Endothelial cell of umbilical vein (primary cell): Measurements from ENCODE around the gene CKLF. TPM values are rescaled to one million over a fixed set of nuclear protein-coding genes. Genes with fewer than 3 reads are reported as not detected.
A peak's percentile ranks its signal among the peaks of the same experiment; 100 is the strongest.

ENCODE experiments used
- BruUV-seq: library from RNA; stranded (reverse); fragments of 400-500 nt; replicated peaks from 2 replicates; lab custom pipeline; 2021; lab: Mats Ljungman, UMichigan
- CTCF ChIA-PET: fragments of 300-600, 350-600 bp; sonication (Branson Sonifier 250); formaldehyde crosslinking; loops from one replicate; lab custom pipeline; 2021; ENCODE audit warnings: antibody characterized with exemption, inconsistent platforms; lab: Charles Lee
- POLR2A ChIA-PET: fragments of 300-600, 350-600 bp; sonication (Branson Sonifier 250); formaldehyde crosslinking; loops from one replicate; lab custom pipeline; 2021; ENCODE audit warnings: antibody characterized with exemption, inconsistent platforms; lab: Charles Lee
- DNase-seq: peaks from one replicate; pipeline ENCODE4 v3.0.0-alpha.2; 2011; ENCODE audit warnings: low read depth, low spot score
- FAIRE-seq: peaks from 2 replicates; lab custom pipeline; 2011; peaks lifted over from hg19 to GRCh38; lab: Jason Lieb, UNC
- H2AFZ ChIP-seq: 2 replicates; pipeline ENCODE4 v1.6.0; 2012; ENCODE audit warnings: low read depth, low read length, control low read depth, inconsistent platforms
- H3K27ac ChIP-seq: 2 replicates; pipeline ENCODE4 v1.5.1; 2011; ENCODE audit warnings: low read depth, mild to moderate bottlenecking, control low read depth, low read length, moderate library complexity; ENCODE audit not compliant: insufficient read depth
- H3K27me3 ChIP-seq, 2 experiments: 2 replicates each; pipeline versions ENCODE4 v1.6.0 to v1.6.1; 2011; ENCODE audit warnings: low read length in 2 of 2, mixed read lengths in 1 of 2; ENCODE audit not compliant: control insufficient read depth in 2 of 2, insufficient read depth in 2 of 2
- H3K36me3 ChIP-seq, 2 experiments: 2 replicates in 1 of 2; 3 replicates in 1 of 2; pipeline ENCODE4 v1.5.1; 2011; ENCODE audit warnings: low read length in 2 of 2, mild to moderate bottlenecking in 1 of 2, moderate library complexity in 1 of 2; ENCODE audit not compliant: control insufficient read depth in 2 of 2, insufficient read depth in 2 of 2; ENCODE audit errors: extremely low read depth in 1 of 2
- H3K4me1 ChIP-seq: 3 replicates; pipeline ENCODE4 v1.5.1; 2011; ENCODE audit warnings: mild to moderate bottlenecking, low read length; ENCODE audit not compliant: control insufficient read depth, insufficient read depth; ENCODE audit errors: extremely low read depth
- H3K4me2 ChIP-seq: 2 replicates; pipeline ENCODE4 v1.6.1; 2011; ENCODE audit warnings: low read length, control low read depth, mixed read lengths; ENCODE audit not compliant: insufficient read depth
- H3K4me3 ChIP-seq, 3 experiments: fragments of 200-600 bp in 1 of 3; sonication (generic), shearing (Covaris generic) in 1 of 3; replicated peaks in 1 of 3; 2 replicates each; pipeline ENCODE4 v1.5.1; 2011 to 2016; ENCODE audit warnings: control low read depth in 3 of 3, low read length in 3 of 3, mild to moderate bottlenecking in 2 of 3, inconsistent platforms in 1 of 3, low read depth in 1 of 3, moderate library complexity in 1 of 3; ENCODE audit not compliant: insufficient read depth in 1 of 3
- H3K79me2 ChIP-seq: 2 replicates; pipeline ENCODE4 v1.6.0; 2012; ENCODE audit warnings: low read length, inconsistent platforms; ENCODE audit not compliant: control insufficient read depth, insufficient read depth
- H3K9ac ChIP-seq: replicated peaks from 2 replicates; pipeline ENCODE3; 2011; ENCODE audit warnings: low read length, control low read depth; ENCODE audit not compliant: insufficient read depth; ENCODE audit errors: extremely low read depth
- H3K9me1 ChIP-seq: replicated peaks from 3 replicates; pipeline ENCODE4 v1.6.0; 2011; ENCODE audit warnings: mild to moderate bottlenecking, low read length; ENCODE audit not compliant: control insufficient read depth, insufficient read depth; ENCODE audit errors: extremely low read depth
- H3K9me3 ChIP-seq: replicated peaks from 2 replicates; pipeline ENCODE4 v1.5.1; 2012; ENCODE audit warnings: low read length, inconsistent platforms; ENCODE audit not compliant: control insufficient read depth, insufficient read depth
- H4K20me1 ChIP-seq: replicated peaks from 2 replicates; pipeline ENCODE3; 2011; ENCODE audit warnings: mild to moderate bottlenecking, low read length; ENCODE audit not compliant: control insufficient read depth, insufficient read depth; ENCODE audit errors: extremely low read depth
- EZH2 ChIP-seq: IDR thresholded peaks from 2 replicates; pipeline ENCODE4 v1.6.1; 2012; ENCODE audit warnings: borderline replicate concordance, low read depth, mild to moderate bottlenecking, moderate library complexity, low read length, inconsistent platforms; ENCODE audit not compliant: severe bottlenecking
- FOS ChIP-seq: IDR thresholded peaks from 2 replicates; pipeline ENCODE4 v1.6.1; 2011; ENCODE audit warnings: mild to moderate bottlenecking, low read length, moderate library complexity, borderline replicate concordance; ENCODE audit not compliant: insufficient read depth
- JUN ChIP-seq: IDR thresholded peaks from 2 replicates; pipeline ENCODE4 v1.6.1; 2011; ENCODE audit warnings: borderline replicate concordance, low read depth; ENCODE audit not compliant: insufficient read length, insufficient read depth
- MYC ChIP-seq: IDR thresholded peaks from one replicate; pipeline ENCODE4 v1.6.1; 2011; ENCODE audit warnings: mild to moderate bottlenecking, low read depth, low read length
- POLR2A ChIP-seq: IDR thresholded peaks from 2 replicates; pipeline ENCODE4 v1.6.1; 2012; ENCODE audit warnings: low read depth, mild to moderate bottlenecking, control low read depth, low read length
- dilution Hi-C: fragments of 300-500 bp; cut with MboI; formaldehyde crosslinking; loops from one replicate; pipeline ENCODE4 v1.15.0; 2019; ENCODE audit warnings: low sequenced_read_pairs; ENCODE audit not compliant: extremely low pct_ligation_motif_present
- intact Hi-C: fragments of 100-400 bp; cut with micrococcal nuclease; formaldehyde crosslinking; loops from one replicate; pipeline ENCODE4 v1.10.0; 2022
- polyA plus RNA-seq, 4 experiments: library from polyadenylated mRNA; depleted of rRNA in 3 of 4; stranded (reverse) in 3 of 4; unstranded in 1 of 4; fragments of >200 nt; gene quantifications; 2 replicates each; pipeline versions ENCODE4 v1.2.1 to v1.2.3, GENCODE V29; 2011 to 2012; ENCODE audit warnings: missing spikeins in 1 of 4
- total RNA-seq: library from RNA; stranded (reverse); gene quantifications from 2 replicates; pipeline ENCODE4 v1.2.3, GENCODE V29; 2021
- TF ChIP-seq, protein P1 (sequence below), 2 donors: IDR thresholded peaks; 1 replicate in 1 of 2; 2 replicates in 1 of 2; pipeline ENCODE4 v1.5.1; 2011; ENCODE audit warnings: low read length in 2 of 2, mild to moderate bottlenecking in 2 of 2, moderate library complexity in 2 of 2, control low read depth in 1 of 2, inconsistent platforms in 1 of 2, low read depth in 1 of 2; ENCODE audit not compliant: insufficient read depth in 1 of 2; ENCODE audit errors: extremely low read depth in 1 of 2

The CKLF gene
- total and polyA plus RNA-seq, 2 donors (not counting 3 experiments of a cell fraction or from before 2014, with no cell fraction given): 80.0 to 209 TPM

DNA sequence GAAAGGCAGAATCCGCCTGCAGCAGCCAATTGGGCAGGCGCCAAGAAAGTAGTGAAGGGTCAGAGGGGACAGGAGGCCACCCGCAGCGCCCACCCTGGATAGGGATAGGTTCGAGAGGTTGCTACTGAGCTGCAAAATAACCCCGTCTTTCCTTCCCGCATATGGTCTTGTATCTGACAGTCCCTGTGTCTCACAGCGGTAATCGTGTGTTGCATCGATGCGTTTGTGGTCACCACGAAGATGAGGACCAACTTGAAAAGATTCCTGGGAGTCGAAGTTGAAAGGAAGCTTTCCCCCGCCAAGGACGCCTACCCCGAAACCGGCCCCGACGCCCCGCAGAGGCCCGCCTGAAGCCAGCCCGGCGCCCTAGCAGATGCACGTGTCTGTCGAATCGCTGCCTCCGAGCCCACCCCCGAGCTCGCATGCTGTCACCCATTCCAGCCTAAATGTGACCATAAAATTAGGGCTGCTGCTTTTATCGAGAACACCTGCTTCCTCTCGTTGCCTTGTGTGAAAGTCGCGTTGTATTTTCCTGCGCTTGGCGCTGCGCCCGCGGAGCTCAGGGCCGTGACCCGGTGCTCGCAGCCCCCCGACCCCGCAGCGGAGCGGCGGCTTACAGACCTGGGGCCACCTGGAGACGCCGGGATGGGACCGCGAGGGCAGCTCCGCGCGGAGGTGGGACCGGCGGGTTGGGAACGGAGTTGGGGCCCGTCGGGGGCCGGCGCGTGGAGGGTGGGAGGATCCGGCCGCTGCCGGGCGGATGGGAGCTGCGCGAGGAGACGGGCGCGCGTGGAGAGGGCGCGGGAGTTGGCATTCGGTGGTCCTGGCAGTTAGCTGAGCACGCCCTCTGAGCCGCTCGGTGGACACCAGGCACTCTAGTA, 26.5 kb downstream of the CKLF start, which contains the start of gene CMTM2:
Gene CMTM2, plus strand, starts transcription at position 813 of the 881 bp plus-strand sequence. CDS start 145 bp downstream, outside the sequence.
- no peaks in the 10 kb centered on the region for H4K20me1 ChIP-seq
- no peaks in the 10 kb centered on the region for H3K79me2 ChIP-seq
- ChIA-PET POLR2A (no interaction called here), CTCF (interaction anchor here (1.3 to 1.6 kb wide), 4 partner anchors 9 to 294 kb away, joined by 4 to 7 read pairs (median 4); no protein-coding TSS in a partner anchor)
- intact Hi-C loops: no loop called here
- H3K9me1 ChIP-seq: no peaks in the 10 kb centered on the region
- no peak within 1 kb of the TSS for H3K27ac ChIP-seq
- H3K9me3 ChIP-seq: no peaks in the 10 kb centered on the region
- peak within 1 kb of the TSS; percentile 63 for H3K4me2 ChIP-seq
- H3K9ac ChIP-seq: no peak within 1 kb of the TSS
- no peaks in the 10 kb centered on the region for H3K36me3 ChIP-seq
- peak; percentile 43 for FAIRE-seq
- H2AFZ ChIP-seq: peak within 1 kb of the TSS; percentile 83
- peak within 1 kb of the TSS in 1 of 3 experiments; percentile 8 for H3K4me3 ChIP-seq
- peaks cover 4 to 13% of the 10 kb centered on the region in 2 experiments for H3K27me3 ChIP-seq
- TF ChIP-seq EZH2: peak; percentile 67
- no peak for TF ChIP-seq POLR2A
- dilution Hi-C loops: no loop called here
- peaks cover 11% of the 10 kb centered on the region for H3K4me1 ChIP-seq
- BruUV-seq: no TSS peak
- no peak for DNase-seq

DNA sequence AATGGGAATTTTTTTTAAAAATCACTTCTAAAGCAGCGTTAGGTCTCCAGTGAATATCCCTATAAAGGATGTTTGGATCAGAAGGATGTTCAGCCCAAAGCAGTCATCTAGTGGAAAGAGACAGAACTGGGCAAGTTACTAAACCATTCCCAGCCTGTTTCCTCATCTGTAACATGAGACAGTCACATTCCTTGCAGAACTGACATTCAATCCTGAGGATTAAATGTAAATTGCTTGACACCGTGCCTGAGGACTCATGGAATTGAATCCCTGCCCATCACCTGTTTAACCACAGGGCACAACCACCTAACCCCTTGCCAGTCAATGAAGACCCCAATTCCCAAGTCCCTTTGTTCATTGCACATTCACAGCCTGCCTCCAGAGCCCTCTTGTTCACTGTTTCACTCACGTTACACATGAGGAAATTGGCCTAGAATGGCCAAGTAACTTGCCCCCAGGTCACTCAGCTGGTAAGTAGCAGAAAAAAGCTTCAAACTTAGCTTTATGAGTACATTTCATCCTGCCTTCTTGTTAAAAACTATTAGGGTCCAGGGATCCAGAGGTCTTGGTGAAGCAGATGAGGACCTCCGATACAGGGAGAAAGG, 28.3 kb downstream of the CKLF start:
- H3K27ac ChIP-seq: no peak overlapping the region

More for the DNA sequence above, 28.3 kb downstream of the CKLF start:
- CTCF ChIA-PET: interaction anchor here (1.0 to 1.9 kb wide), 5 partner anchors 9 to 28 kb away, joined by 3 to 7 read pairs (median 4); partner anchors contain the start of gene CKLF
- dilution Hi-C loops (no loop called here), intact Hi-C loops (no loop called here)
- POLR2A ChIA-PET: no interaction called here
- Histone ChIP-seq H3K79me2 (no peaks in the 10 kb centered on the region), H2AFZ (no peak overlapping the region), H3K4me1 (peaks cover 14% of the 10 kb centered on the region), H3K9me1 (no peaks in the 10 kb centered on the region), H3K4me3 (no peak overlapping the region), H3K9me3 (no peaks in the 10 kb centered on the region), H3K27me3 (peaks cover 4 to 13% of the 10 kb centered on the region in 2 experiments), H3K4me2 (no peak overlapping the region), H4K20me1 (no peaks in the 10 kb centered on the region), H3K9ac (no peak overlapping the region), H3K36me3 (no peaks in the 10 kb centered on the region)
- FAIRE-seq: no peak
- BruUV-seq: no TSS peak
- DNase-seq: no peak
- TF ChIP-seq JUN: no peak
- TF ChIP-seq FOS: no peak
- TF ChIP-seq, protein P1, sequence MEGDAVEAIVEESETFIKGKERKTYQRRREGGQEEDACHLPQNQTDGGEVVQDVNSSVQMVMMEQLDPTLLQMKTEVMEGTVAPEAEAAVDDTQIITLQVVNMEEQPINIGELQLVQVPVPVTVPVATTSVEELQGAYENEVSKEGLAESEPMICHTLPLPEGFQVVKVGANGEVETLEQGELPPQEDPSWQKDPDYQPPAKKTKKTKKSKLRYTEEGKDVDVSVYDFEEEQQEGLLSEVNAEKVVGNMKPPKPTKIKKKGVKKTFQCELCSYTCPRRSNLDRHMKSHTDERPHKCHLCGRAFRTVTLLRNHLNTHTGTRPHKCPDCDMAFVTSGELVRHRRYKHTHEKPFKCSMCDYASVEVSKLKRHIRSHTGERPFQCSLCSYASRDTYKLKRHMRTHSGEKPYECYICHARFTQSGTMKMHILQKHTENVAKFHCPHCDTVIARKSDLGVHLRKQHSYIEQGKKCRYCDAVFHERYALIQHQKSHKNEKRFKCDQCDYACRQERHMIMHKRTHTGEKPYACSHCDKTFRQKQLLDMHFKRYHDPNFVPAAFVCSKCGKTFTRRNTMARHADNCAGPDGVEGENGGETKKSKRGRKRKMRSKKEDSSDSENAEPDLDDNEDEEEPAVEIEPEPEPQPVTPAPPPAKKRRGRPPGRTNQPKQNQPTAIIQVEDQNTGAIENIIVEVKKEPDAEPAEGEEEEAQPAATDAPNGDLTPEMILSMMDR (IDR thresholded peaks at IDR 0.05; ENCODE audit: extremely low read depth in 1 of 2, insufficient read depth in 1 of 2, low read depth in 1 of 2, low read length in 2 of 2): no peak
- no peak for TF ChIP-seq MYC
- no peak for TF ChIP-seq POLR2A
